ENCODE data around the gene CORIN.

GRCh38 chr4:47736555-47736954 is 101.3 kb downstream of the CORIN start:
- no peak for TF ChIP-seq CTCF (IDR thresholded peaks at IDR 0.05)
- TF ChIP-seq POLR2A (IDR thresholded peaks at IDR 0.05) = no peak
